ENCODE measurements around the gene EIF2A.

Gene EIF2A

DNA sequence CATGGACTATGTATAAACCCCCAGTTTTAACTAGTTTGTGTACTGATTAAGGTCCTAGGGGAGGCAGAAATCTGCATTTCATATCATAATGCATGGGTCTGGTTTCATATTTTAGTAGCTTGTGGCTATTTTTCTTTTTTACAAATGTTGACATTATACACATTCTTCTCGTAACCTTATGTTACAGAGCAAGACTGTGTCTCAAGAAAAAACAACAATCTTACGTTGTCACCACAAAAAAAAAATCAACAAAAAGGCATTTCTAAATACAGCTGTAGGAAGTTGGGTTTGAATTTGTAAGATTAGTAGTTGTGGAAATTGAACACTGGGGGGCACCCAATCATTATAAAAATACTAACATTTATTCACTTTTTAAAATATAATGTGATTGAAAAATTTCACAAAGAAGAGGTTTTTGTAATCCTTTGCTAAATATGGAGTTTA, 18.2 kb upstream of the EIF2A start:
- no peak overlapping the region for H3K27ac Mint-ChIP-seq
- no peaks in the 10 kb centered on the region for H3K36me3 Mint-ChIP-seq

DNA sequence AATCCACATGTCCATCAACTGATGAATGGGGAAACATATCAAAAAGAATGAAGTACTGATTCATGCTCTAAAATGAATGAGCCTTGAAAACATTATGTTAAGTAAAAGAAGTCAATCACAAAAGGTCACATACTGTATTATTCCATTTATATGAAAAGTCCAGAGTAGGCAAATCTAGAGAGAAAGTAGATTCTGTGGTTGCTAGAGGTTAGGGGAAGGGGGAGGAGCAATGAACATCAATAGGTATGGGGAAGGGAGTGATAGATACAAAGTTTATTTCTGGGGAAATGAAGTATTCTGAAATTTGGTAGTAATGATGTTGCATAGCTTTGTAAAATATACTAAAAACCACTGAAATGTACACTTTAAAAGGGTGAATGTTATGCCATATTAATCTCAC, 14.8 kb upstream of the EIF2A start:
- H3K9me3 Mint-ChIP-seq (ENCODE audit: low read depth), result no peaks in the 10 kb centered on the region
- H3K27ac Mint-ChIP-seq, result peak overlapping the region; percentile 42
- peaks cover 2% of the 10 kb centered on the region for H3K36me3 Mint-ChIP-seq
- peaks cover 6% of the 10 kb centered on the region for H3K4me1 Mint-ChIP-seq (ENCODE audit: low read depth)
- no peaks in the 10 kb centered on the region for H3K27me3 Mint-ChIP-seq
- no peak overlapping the region for H3K4me3 Mint-ChIP-seq

More for the DNA sequence above, 18.2 kb upstream of the EIF2A start:
- Mint-ChIP-seq H3K9me3 (ENCODE audit: low read depth) (no peaks in the 10 kb centered on the region), H3K4me3 (no peak overlapping the region), H3K27me3 (no peaks in the 10 kb centered on the region), H3K4me1 (ENCODE audit: low read depth) (peaks cover 6% of the 10 kb centered on the region)

DNA sequence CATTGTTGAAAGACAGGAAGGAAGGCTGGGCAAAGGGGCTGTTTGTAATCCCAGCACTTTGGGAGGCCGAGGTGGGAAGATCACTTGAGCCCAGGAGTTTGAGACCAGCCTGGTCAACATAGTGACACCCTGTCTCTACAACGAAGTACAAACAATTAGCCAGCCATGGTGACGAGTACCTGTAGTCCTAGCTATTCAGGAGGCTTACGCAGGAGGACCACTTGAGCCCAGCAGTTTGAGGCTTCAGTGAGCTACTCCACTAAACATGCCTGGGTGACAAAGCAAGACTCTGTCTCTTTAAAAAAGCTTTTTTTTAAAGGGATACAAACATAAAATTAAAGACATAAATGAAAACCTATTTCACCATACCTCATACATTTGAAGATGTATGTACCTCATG, 11.4 kb upstream of the EIF2A start:
- no peak overlapping the region for H3K4me3 Mint-ChIP-seq
- peaks cover 2% of the 10 kb centered on the region for H3K36me3 Mint-ChIP-seq
- no peak overlapping the region for H3K27ac Mint-ChIP-seq
- no peaks in the 10 kb centered on the region for H3K27me3 Mint-ChIP-seq
- H3K9me3 Mint-ChIP-seq (ENCODE audit: low read depth), result no peaks in the 10 kb centered on the region
- H3K4me1 Mint-ChIP-seq (ENCODE audit: low read depth), result peaks cover 6% of the 10 kb centered on the region

DNA sequence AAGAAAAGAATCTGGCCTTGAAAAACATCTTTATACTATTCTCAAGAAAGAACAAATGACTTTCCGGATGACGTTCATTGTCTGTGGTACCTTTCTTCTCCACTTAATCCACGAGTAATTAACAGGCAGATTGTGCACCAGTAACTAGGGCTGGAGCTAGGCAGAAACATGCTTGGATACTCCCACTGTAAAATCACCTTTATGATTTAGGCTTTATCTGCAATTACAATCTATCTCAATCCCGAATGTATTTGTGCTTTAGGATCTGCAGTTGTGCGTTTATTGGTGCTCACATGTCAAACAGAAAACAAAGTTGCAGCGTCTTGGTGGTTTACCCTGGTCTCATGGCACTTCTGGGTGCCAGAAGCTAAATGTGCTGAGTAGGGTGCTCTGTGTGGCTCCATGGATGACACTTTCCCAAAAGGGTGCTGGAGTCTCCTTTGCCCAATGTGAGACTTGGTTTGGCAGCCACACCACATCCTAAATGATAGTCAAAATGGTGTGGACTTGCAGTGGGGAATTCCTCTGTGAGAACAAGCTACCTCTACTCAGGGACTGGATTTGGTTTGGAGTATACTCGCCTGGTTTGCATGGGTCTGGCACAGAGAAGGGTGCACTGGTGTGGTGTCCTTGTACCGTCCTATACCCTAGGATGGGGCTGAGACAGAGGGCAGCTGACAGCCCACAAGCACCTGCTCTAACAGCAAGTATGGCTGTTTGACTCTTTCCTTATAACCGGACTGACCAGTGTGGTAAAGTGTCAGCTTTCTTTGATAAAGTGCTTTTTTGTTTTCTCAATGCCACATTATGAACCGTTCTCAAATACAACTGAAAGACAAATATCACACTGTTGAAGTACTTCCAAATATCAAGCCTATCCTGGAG, 8.0 kb upstream of the EIF2A start:
- Mint-ChIP-seq H3K36me3 (peaks cover 9% of the 10 kb centered on the region), H3K27me3 (no peaks in the 10 kb centered on the region), H3K4me1 (ENCODE audit: low read depth) (peaks cover 26% of the 10 kb centered on the region), H3K27ac (no peak overlapping the region), H3K4me3 (no peak overlapping the region), H3K9me3 (ENCODE audit: low read depth) (no peaks in the 10 kb centered on the region)

DNA sequence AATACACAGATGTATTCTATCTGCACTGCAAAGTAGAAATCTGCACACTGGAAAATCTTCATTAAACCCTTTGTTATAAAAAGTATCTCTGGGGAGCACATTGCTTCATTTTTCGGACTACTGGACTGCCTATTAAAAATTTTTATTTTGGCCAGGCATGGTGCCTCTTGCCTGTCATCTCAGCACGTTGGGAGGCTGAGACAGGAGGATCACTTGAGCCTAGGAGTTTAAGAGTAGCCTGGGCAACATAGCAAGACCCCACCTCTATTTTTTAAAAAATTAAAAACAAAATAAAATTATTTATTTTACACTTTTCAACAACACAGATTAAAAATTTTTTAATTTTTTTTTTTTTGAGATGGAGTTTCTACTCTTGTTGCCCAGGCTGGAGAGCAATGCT, 6.3 kb upstream of the EIF2A start:
- H3K9me3 Mint-ChIP-seq (ENCODE audit: low read depth), result no peaks in the 10 kb centered on the region
- peaks cover 10% of the 10 kb centered on the region for H3K36me3 Mint-ChIP-seq
- no peaks in the 10 kb centered on the region for H3K27me3 Mint-ChIP-seq
- H3K4me3 Mint-ChIP-seq, result no peak overlapping the region
- H3K4me1 Mint-ChIP-seq (ENCODE audit: low read depth), result peaks cover 41% of the 10 kb centered on the region
- H3K27ac Mint-ChIP-seq, result peak overlapping the region; percentile 28

DNA sequence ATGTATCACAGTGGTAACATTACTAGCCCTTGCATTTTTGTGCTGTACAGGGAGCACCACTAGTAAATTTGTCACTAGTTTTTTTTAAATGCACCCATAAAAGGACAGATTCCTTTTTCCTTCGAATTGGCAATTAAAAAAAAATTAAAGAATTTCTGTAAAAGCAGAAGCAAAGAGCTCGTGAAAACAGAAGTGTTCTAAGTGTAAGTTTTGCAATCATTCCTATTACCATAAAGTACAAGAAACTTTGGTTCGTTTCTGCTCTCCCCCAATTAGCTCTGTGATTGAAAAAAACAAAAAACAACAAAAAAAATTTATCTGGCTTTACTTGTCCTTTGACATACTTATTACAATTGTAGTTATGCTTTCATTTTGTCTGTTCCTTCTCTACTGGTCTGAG, 5.6 kb upstream of the EIF2A start:
- H3K27ac Mint-ChIP-seq, result peak overlapping the region; percentile 64
- H3K36me3 Mint-ChIP-seq, result peaks cover 12% of the 10 kb centered on the region
- H3K4me3 Mint-ChIP-seq, result no peak overlapping the region
- peaks cover 41% of the 10 kb centered on the region for H3K4me1 Mint-ChIP-seq (ENCODE audit: low read depth)
- no peaks in the 10 kb centered on the region for H3K9me3 Mint-ChIP-seq (ENCODE audit: low read depth)
- H3K27me3 Mint-ChIP-seq, result no peaks in the 10 kb centered on the region

DNA sequence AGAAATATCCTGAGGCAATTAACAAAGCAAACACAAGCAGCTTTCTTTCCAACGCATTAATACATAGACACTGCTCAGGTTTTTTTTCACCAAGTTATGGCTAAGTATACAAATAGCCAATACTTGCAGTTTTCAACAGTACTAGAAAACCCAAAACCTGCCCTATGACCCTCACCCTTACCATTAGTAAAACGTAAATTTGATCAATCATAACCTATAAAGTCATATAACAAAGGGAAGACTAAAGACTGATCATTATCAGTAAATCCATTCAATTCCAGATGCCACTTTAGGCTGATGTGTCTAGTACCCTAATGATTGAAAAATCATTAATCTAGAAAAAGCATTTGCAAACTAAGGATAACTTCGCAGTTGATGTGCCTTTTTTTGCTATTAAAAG, 3.5 kb upstream of the EIF2A start:
- Mint-ChIP-seq H3K9me3 (ENCODE audit: low read depth) (no peaks in the 10 kb centered on the region), H3K36me3 (peaks cover 17% of the 10 kb centered on the region), H3K4me3 (peak overlapping the region; percentile 97), H3K27me3 (no peaks in the 10 kb centered on the region), H3K4me1 (ENCODE audit: low read depth) (peaks cover 50% of the 10 kb centered on the region), H3K27ac (peak overlapping the region; percentile 59)

DNA sequence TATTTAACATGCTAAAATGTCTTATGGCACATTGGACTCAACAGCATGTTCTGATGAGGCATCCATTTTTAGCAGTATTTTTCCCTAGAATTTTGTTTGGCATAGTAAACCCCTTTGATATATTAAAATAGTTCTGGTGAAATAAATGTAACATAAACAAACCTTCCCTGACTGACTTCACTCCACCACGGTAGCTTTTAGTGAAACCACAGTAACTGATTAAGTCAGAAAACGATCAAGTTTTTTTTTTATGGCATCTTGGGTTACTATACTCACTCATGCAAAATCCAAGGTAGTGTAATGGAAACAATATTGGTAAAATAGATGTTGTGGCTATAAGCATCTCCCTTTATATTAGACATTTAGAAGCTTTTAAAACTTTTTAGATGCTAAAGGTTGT, 3.1 kb upstream of the EIF2A start:
- Mint-ChIP-seq H3K4me1 (ENCODE audit: low read depth) (peaks cover 54% of the 10 kb centered on the region), H3K27me3 (no peaks in the 10 kb centered on the region), H3K27ac (peak overlapping the region; percentile 82), H3K36me3 (peaks cover 17% of the 10 kb centered on the region), H3K9me3 (ENCODE audit: low read depth) (no peaks in the 10 kb centered on the region), H3K4me3 (peak overlapping the region; percentile 97)

DNA sequence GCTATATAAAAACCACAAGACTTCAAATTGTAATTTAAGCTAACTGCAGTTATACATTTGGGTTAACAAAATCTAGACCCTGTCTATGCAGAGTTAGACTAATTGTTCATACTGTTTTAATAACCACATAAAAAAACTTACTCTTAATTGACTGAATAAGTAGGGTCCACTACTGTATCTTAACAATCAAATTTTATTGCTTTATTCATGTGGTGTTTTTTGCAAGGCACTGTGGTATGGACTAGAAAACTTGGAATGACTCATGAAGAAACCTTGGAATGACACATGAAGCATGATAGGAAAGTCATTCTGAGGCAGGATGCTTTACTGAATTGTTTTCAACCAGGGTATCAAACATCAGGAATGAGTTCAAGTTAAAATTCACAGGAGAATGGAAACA, 2.5 kb upstream of the EIF2A start:
- peak overlapping the region; percentile 82 for H3K27ac Mint-ChIP-seq
- peaks cover 58% of the 10 kb centered on the region for H3K4me1 Mint-ChIP-seq (ENCODE audit: low read depth)
- H3K4me3 Mint-ChIP-seq, result peak overlapping the region; percentile 97
- no peaks in the 10 kb centered on the region for H3K27me3 Mint-ChIP-seq
- H3K9me3 Mint-ChIP-seq (ENCODE audit: low read depth), result no peaks in the 10 kb centered on the region
- H3K36me3 Mint-ChIP-seq, result peaks cover 17% of the 10 kb centered on the region

DNA sequence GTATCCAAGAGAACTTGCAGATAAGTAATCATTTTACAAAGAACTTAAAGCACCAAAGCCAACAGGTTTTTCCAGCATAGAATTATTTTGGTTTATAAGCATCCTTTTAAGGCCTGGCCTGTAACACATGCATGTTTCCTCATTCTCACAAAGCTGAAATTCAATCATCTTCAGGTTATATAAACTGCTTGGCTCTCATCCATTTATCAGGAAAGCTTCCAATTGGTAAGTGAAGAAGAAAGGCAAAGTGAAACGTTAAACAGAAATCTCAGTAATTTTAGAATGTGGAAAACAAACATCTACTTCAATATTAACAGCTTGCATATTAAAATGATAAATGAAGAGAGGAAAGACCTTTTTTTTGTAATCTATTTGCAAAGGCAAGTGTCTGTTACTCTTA, 1.9 kb upstream of the EIF2A start:
- no peaks in the 10 kb centered on the region for H3K27me3 Mint-ChIP-seq

DNA sequence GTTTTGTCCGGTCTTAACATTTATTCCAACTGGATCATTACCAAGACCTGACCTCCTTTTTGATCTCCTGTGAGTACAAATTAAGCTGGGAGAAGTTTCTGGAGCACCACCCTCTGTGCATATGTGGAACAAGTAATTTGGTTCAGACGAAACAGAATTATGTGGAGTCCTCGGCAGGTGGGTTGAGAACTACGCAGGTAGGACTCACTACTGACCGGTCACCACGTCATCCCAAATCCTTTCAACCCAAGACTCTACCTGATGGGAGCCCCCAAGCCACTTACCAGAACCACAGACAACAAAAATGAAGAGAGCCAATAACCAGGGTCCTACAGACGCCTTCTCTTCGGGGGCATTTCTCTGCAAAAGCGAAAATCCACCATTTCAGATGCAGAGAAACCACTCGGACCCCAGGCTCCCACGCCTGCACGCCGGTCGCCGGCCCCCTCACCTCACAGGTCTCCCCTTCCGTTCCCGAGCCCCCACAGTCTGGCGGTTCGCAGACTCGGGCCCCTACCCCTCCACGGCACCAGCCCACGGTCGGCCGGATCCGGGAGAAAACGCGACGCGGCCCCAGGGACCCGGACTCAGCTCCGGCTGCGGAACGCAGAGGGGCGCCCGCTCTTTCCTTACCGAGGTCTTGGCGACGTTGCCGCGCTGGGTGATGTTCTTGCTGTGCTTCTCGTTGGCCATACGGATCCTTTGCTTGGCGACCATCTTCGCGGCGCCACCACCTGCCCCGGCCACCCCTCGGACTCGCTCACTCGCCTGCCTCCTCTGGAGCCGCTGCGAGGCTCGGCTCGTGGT, 965 bp upstream of the EIF2A start:
- Mint-ChIP-seq H3K9me3 (ENCODE audit: low read depth) (no peaks in the 10 kb centered on the region), H3K27me3 (no peaks in the 10 kb centered on the region), H3K4me1 (ENCODE audit: low read depth) (peaks cover 63% of the 10 kb centered on the region)

More for the DNA sequence above, 1.9 kb upstream of the EIF2A start:
- peak overlapping the region; percentile 82 for H3K27ac Mint-ChIP-seq
- peaks cover 18% of the 10 kb centered on the region for H3K36me3 Mint-ChIP-seq
- H3K9me3 Mint-ChIP-seq (ENCODE audit: low read depth), result no peaks in the 10 kb centered on the region
- H3K4me3 Mint-ChIP-seq, result peak overlapping the region; percentile 97
- peaks cover 60% of the 10 kb centered on the region for H3K4me1 Mint-ChIP-seq (ENCODE audit: low read depth)

DNA sequence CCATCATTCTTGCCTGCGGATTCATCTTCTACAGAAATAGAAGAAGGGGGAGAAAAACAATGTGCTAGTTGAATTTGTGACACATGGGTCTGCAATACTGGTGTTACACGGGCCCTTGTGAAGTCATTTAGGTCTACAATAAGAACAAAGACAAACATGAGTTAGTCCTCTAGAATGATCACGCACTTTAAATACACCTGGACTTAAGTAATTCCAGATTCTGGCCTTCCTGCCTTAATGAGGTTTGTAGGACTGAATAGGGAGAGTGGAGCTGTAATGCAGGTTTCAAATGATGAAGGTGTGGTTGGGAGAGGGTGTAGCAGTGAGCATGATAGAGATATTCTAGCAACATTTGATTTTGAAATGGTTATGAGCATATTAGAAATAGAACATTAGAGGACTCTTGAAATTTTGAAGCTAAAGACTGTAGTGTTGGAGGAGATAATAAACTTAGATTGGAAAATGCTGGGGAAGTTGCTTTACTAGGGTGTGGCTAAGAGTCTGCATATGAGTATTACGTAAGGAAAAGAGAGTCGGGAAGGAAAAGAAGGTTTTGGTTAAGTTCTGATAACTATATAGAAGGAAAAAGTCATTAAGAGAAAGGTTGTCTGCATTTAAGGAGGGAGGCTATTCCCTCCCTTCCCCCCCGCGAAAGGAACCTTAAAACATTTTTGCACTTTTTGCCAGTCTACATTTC, 606 bp downstream of the EIF2A start:
- Mint-ChIP-seq H3K27ac (peak overlapping the region; percentile 100), H3K9me3 (ENCODE audit: low read depth) (no peaks in the 10 kb centered on the region), H3K4me3 (peak overlapping the region; percentile 97), H3K36me3 (peaks cover 18% of the 10 kb centered on the region), H3K4me1 (ENCODE audit: low read depth) (peaks cover 56% of the 10 kb centered on the region), H3K27me3 (no peaks in the 10 kb centered on the region)

More for the DNA sequence above, 965 bp upstream of the EIF2A start:
- Mint-ChIP-seq H3K27ac (peak overlapping the region; percentile 97), H3K36me3 (peaks cover 21% of the 10 kb centered on the region), H3K4me3 (peak overlapping the region; percentile 97)

DNA sequence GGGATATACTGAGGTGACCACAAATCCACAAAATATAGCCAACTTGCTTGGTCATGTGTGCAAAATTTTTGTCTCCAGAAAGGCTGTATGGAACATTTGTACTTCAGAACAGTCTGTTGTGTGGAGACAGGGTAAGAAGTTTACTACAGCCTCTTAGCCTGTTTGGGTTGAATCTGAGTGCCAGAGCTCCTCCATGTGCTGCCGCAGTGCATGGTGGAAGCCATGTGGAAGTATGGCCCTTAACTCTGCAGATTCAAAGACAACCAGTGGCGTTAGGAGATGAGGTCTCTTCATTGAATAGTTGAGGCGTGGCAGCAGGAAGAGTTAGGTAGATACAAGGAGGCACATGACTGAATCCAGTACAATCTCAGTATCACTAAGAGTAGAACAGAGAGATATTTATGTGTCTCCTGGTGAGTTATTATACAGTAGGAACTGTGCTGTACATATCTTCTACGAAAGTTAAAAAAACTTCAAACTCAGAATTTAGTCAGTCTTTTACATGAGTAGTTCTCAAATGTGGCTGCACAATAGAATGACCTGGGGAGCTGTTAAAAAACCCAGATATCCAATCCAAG, 9.4 kb downstream of the EIF2A start:
- peak overlapping the region; percentile 16 for H3K27ac Mint-ChIP-seq
- H3K9me3 Mint-ChIP-seq (ENCODE audit: low read depth), result no peaks in the 10 kb centered on the region
- peaks cover 9% of the 10 kb centered on the region for H3K36me3 Mint-ChIP-seq
- H3K27me3 Mint-ChIP-seq, result no peaks in the 10 kb centered on the region
- H3K4me1 Mint-ChIP-seq (ENCODE audit: low read depth), result peaks cover 52% of the 10 kb centered on the region
- no peak overlapping the region for H3K4me3 Mint-ChIP-seq

DNA sequence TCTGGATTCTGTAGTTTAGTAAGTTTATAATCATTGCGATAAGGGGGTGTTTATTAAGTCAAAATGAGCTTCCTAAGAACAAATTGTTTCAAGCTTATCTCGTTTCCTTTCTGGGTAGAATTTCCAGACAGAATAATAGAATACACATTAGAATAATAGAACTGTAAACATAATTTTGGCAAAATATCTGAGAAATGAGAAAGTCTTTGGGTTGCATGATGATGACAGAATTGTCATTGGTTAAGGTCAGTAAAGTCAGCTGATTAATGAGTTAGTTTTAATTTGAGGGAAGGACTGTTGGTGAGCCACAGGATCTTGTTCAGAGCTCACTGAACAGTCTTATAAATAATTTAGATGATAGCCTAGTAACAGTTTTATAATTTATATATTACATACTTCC, 10.2 kb downstream of the EIF2A start:
- Mint-ChIP-seq H3K27me3 (no peaks in the 10 kb centered on the region), H3K9me3 (ENCODE audit: low read depth) (no peaks in the 10 kb centered on the region)

More for the DNA sequence above, 10.2 kb downstream of the EIF2A start:
- Mint-ChIP-seq H3K27ac (peak overlapping the region; percentile 34), H3K4me1 (ENCODE audit: low read depth) (peaks cover 49% of the 10 kb centered on the region), H3K36me3 (peaks cover 7% of the 10 kb centered on the region), H3K4me3 (peak overlapping the region; percentile 9)

Data from activated naive CD8-positive, alpha-beta T cell (primary cell).